NB4 (cell line): ENCODE data around the gene PCDHB6.
"Not testable (repeated sequence)": the region's sequence is repeated elsewhere in the genome, so short reads cannot be mapped to it uniquely, and the experiment has no call there.

Experiments used
- POLR2A ChIP-seq: IDR thresholded peaks from 2 replicates; pipeline ENCODE4 v1.6.1; 2011; ENCODE audit warnings: mild to moderate bottlenecking; ENCODE audit not compliant: insufficient read length; ENCODE audit errors: extremely low read depth
- TF ChIP-seq, protein P1 (sequence below): IDR thresholded peaks from one replicate; pipeline ENCODE4 v1.5.1; 2012; ENCODE audit warnings: low read depth, low read length

DNA sequence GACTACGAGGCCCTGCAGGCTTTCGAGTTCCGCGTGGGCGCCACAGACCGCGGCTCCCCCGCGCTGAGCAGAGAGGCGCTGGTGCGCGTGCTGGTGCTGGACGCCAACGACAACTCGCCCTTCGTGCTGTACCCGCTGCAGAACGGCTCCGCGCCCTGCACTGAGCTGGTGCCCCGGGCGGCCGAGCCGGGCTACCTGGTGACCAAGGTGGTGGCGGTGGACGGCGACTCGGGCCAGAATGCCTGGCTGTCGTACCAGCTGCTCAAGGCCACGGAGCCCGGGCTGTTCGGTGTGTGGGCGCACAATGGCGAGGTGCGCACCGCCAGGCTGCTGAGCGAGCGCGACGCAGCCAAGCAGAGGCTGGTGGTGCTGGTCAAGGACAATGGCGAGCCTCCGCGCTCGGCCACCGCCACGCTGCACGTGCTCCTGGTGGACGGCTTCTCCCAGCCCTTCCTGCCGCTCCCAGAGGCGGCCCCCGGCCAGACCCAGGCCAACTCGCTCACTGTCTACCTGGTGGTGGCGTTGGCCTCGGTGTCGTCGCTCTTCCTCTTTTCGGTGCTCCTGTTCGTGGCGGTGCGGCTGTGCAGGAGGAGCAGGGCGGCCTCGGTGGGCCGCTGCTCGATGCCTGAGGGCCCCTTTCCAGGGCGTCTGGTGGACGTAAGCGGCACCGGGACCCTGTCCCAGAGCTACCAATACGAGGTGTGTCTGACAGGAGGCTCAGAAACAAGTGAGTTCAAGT is 34.4 kb downstream of the PCDHB6 start:
- TF ChIP-seq, protein P1, sequence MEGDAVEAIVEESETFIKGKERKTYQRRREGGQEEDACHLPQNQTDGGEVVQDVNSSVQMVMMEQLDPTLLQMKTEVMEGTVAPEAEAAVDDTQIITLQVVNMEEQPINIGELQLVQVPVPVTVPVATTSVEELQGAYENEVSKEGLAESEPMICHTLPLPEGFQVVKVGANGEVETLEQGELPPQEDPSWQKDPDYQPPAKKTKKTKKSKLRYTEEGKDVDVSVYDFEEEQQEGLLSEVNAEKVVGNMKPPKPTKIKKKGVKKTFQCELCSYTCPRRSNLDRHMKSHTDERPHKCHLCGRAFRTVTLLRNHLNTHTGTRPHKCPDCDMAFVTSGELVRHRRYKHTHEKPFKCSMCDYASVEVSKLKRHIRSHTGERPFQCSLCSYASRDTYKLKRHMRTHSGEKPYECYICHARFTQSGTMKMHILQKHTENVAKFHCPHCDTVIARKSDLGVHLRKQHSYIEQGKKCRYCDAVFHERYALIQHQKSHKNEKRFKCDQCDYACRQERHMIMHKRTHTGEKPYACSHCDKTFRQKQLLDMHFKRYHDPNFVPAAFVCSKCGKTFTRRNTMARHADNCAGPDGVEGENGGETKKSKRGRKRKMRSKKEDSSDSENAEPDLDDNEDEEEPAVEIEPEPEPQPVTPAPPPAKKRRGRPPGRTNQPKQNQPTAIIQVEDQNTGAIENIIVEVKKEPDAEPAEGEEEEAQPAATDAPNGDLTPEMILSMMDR: not testable (repeated sequence)
- not testable (repeated sequence) for TF ChIP-seq POLR2A
